HepG2 (cell line): ENCODE measurements around the gene CLPTM1. TPM values are rescaled to one million over a fixed set of nuclear protein-coding genes. Genes with fewer than 3 reads are reported as not detected.

Experiments used
- ATF1 ChIP-seq: IDR thresholded peaks from 2 replicates; pipeline ENCODE4 v1.6.1; 2016; ENCODE audit warnings: mild to moderate bottlenecking, control low read depth
- BRD4 ChIP-seq: sonication (generic); formaldehyde crosslinking; IDR thresholded peaks from 2 replicates; pipeline ENCODE4 v1.4.0; 2020; ENCODE audit warnings: missing genetic modification reagents
- CEBPB ChIP-seq: IDR thresholded peaks from 2 replicates; pipeline ENCODE4 v1.6.1; 2011; ENCODE audit warnings: low read depth, low read length, improper control_type of control experiment, borderline replicate concordance
- EZH2 ChIP-seq: conservative IDR thresholded peaks from 2 replicates; pipeline ENCODE4 v1.6.1; 2012; ENCODE audit warnings: mild to moderate bottlenecking, low read depth, low read length, moderate library complexity
- FOXJ3 ChIP-seq: sonication (generic); formaldehyde crosslinking; IDR thresholded peaks from 2 replicates; pipeline ENCODE4 v1.4.0; 2020; ENCODE audit warnings: missing genetic modification reagents, mild to moderate bottlenecking, borderline replicate concordance
- GATAD2A ChIP-seq: IDR thresholded peaks from 2 replicates; pipeline ENCODE4 v1.6.1; 2016
- HDAC2 ChIP-seq: sonication (generic); formaldehyde crosslinking; IDR thresholded peaks from 2 replicates; pipeline ENCODE4 v1.4.0; 2020; ENCODE audit warnings: missing genetic modification reagents
- JUND ChIP-seq: sonication (generic); formaldehyde crosslinking; IDR thresholded peaks from 2 replicates; pipeline ENCODE4 v1.8.0; 2022; ENCODE audit warnings: mild to moderate bottlenecking, missing genetic modification reagents
- ONECUT2 ChIP-seq: sonication (generic); formaldehyde crosslinking; IDR thresholded peaks from 2 replicates; pipeline ENCODE4 v1.4.0; 2020; ENCODE audit warnings: missing genetic modification reagents
- PHF21A ChIP-seq: sonication (generic); formaldehyde crosslinking; IDR thresholded peaks from 2 replicates; pipeline ENCODE4 v1.5.0; 2020; ENCODE audit warnings: mild to moderate bottlenecking, missing genetic modification reagents
- RBM39 ChIP-seq: fragments of 200-400 bp; formaldehyde crosslinking; IDR thresholded peaks from one replicate; pipeline ENCODE4 v1.6.1; 2018; ENCODE audit warnings: antibody characterized with exemption, mild to moderate bottlenecking, low read depth, low read length; ENCODE audit not compliant: poor library complexity, severe bottlenecking
- ZFP1 ChIP-seq: IDR thresholded peaks from 2 replicates; pipeline ENCODE4 v1.6.1; 2016
- ZMYM2 ChIP-seq: sonication (generic); formaldehyde crosslinking; IDR thresholded peaks from 2 replicates; pipeline ENCODE4 v1.8.0; 2022; ENCODE audit warnings: mild to moderate bottlenecking, missing genetic modification reagents
- ZNF251 ChIP-seq: sonication (generic); formaldehyde crosslinking; IDR thresholded peaks from 2 replicates; pipeline ENCODE4 v1.9.0; 2021; ENCODE audit warnings: mild to moderate bottlenecking, missing genetic modification reagents
- ZNF770 ChIP-seq: sonication (generic); formaldehyde crosslinking; IDR thresholded peaks from 2 replicates; pipeline ENCODE4 v1.5.0; 2020; ENCODE audit warnings: mild to moderate bottlenecking, missing genetic modification reagents
- ZSCAN20 ChIP-seq: sonication (generic); formaldehyde crosslinking; IDR thresholded peaks from 2 replicates; pipeline ENCODE4 v1.4.0; 2020; ENCODE audit warnings: missing genetic modification reagents, mild to moderate bottlenecking, borderline replicate concordance
- polyA plus RNA-seq, 8 experiments: library from polyadenylated mRNA; depleted of rRNA in 3 of 8; stranded (reverse) in 7 of 8; unstranded in 1 of 8; fragments of >200 nt; fragmentation: Illumina TruSeq in 4 of 8; extraction: Trizol in 4 of 8; gene quantifications; 2 replicates each; pipeline versions ENCODE4 v1.2.1 to v1.2.3, GENCODE V29; 2011 to 2016; ENCODE audit warnings: low read depth in 4 of 8, missing spikeins in 1 of 8, mixed read lengths in 1 of 8; ENCODE audit not compliant: insufficient read depth in 1 of 8
- total RNA-seq, 5 experiments: library from RNA; depleted of rRNA; stranded (reverse); fragments of >200 nt; fragmentation: Illumina TruSeq; extraction: Trizol; gene quantifications; 2 replicates each; pipeline ENCODE4 v1.2.3, GENCODE V29; 2016; ENCODE audit warnings: low read depth in 1 of 5
- TF ChIP-seq, protein P1 (sequence below), 2 experiments: IDR thresholded peaks; 2 replicates each; pipeline ENCODE4 v1.6.1; 2011 to 2012; ENCODE audit warnings: low read length in 2 of 2, borderline replicate concordance in 1 of 2, low read depth in 1 of 2, mild to moderate bottlenecking in 1 of 2, moderate library complexity in 1 of 2
- TF ChIP-seq, protein P2 (sequence below): sonication (generic); formaldehyde crosslinking; IDR thresholded peaks from 2 replicates; pipeline ENCODE4 v1.4.0; 2020; ENCODE audit warnings: mild to moderate bottlenecking, missing genetic modification reagents
- TF ChIP-seq, protein P3 (sequence below): sonication (generic); formaldehyde crosslinking; IDR thresholded peaks from 2 replicates; pipeline ENCODE4 v1.5.0; 2020; ENCODE audit warnings: missing genetic modification reagents
- TF ChIP-seq, protein P4 (sequence below): sonication (generic); formaldehyde crosslinking; IDR thresholded peaks from 2 replicates; pipeline ENCODE4 v1.4.0; 2020; ENCODE audit warnings: missing genetic modification reagents
- TF ChIP-seq, protein P5 (sequence below): sonication (generic); formaldehyde crosslinking; IDR thresholded peaks from 2 replicates; pipeline ENCODE4 v1.5.0; 2020; ENCODE audit warnings: missing genetic modification reagents

Gene CLPTM1
- total and polyA plus RNA-seq, 2 of the 13 experiments (the other 11 are each of a cell fraction or from before 2014, with no cell fraction given), result 34.9 to 42.8 TPM

GRCh38 chr19:44912854-44913253, 42.3 kb upstream of the CLPTM1 start (continued):
- TF ChIP-seq, protein P1, sequence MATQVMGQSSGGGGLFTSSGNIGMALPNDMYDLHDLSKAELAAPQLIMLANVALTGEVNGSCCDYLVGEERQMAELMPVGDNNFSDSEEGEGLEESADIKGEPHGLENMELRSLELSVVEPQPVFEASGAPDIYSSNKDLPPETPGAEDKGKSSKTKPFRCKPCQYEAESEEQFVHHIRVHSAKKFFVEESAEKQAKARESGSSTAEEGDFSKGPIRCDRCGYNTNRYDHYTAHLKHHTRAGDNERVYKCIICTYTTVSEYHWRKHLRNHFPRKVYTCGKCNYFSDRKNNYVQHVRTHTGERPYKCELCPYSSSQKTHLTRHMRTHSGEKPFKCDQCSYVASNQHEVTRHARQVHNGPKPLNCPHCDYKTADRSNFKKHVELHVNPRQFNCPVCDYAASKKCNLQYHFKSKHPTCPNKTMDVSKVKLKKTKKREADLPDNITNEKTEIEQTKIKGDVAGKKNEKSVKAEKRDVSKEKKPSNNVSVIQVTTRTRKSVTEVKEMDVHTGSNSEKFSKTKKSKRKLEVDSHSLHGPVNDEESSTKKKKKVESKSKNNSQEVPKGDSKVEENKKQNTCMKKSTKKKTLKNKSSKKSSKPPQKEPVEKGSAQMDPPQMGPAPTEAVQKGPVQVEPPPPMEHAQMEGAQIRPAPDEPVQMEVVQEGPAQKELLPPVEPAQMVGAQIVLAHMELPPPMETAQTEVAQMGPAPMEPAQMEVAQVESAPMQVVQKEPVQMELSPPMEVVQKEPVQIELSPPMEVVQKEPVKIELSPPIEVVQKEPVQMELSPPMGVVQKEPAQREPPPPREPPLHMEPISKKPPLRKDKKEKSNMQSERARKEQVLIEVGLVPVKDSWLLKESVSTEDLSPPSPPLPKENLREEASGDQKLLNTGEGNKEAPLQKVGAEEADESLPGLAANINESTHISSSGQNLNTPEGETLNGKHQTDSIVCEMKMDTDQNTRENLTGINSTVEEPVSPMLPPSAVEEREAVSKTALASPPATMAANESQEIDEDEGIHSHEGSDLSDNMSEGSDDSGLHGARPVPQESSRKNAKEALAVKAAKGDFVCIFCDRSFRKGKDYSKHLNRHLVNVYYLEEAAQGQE (IDR thresholded peaks at IDR 0.05; ENCODE audit: borderline replicate concordance in 1 of 2, low read depth in 1 of 2, low read length in 2 of 2), result no peak
- TF ChIP-seq JUND (CRISPR knock-in tag) (peak; percentile 41), PHF21A (CRISPR knock-in tag) (peak; percentile 81; the same call in 1 of the 2 replicates), ZSCAN20 (CRISPR knock-in tag) (no peak), RBM39 (no peak), FOXJ3 (CRISPR knock-in tag) (no peak), ZFP1 (CRISPR knock-in tag) (0 out of 2 replicates have a peak, but pooled peaks have one; percentile 23), EZH2 (no peak), ATF1 (no peak), BRD4 (0 out of 2 replicates have a peak, but pooled peaks have one; percentile 32), ONECUT2 (CRISPR knock-in tag) (no peak), CEBPB (peak; percentile 89), ZNF251 (CRISPR knock-in tag) (no peak), GATAD2A (peak; percentile 97), ZNF770 (CRISPR knock-in tag) (no peak), HDAC2 (peak; percentile 79), ZMYM2 (CRISPR knock-in tag) (peak; percentile 43; the same call in 1 of the 2 replicates)
- TF ChIP-seq, protein P2, sequence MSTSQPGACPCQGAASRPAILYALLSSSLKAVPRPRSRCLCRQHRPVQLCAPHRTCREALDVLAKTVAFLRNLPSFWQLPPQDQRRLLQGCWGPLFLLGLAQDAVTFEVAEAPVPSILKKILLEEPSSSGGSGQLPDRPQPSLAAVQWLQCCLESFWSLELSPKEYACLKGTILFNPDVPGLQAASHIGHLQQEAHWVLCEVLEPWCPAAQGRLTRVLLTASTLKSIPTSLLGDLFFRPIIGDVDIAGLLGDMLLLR, result peak; percentile 52; the same call in 1 of the 2 replicates
- TF ChIP-seq, protein P3, sequence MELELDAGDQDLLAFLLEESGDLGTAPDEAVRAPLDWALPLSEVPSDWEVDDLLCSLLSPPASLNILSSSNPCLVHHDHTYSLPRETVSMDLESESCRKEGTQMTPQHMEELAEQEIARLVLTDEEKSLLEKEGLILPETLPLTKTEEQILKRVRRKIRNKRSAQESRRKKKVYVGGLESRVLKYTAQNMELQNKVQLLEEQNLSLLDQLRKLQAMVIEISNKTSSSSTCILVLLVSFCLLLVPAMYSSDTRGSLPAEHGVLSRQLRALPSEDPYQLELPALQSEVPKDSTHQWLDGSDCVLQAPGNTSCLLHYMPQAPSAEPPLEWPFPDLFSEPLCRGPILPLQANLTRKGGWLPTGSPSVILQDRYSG (CRISPR knock-in tag), result no peak
- TF ChIP-seq, protein P4, sequence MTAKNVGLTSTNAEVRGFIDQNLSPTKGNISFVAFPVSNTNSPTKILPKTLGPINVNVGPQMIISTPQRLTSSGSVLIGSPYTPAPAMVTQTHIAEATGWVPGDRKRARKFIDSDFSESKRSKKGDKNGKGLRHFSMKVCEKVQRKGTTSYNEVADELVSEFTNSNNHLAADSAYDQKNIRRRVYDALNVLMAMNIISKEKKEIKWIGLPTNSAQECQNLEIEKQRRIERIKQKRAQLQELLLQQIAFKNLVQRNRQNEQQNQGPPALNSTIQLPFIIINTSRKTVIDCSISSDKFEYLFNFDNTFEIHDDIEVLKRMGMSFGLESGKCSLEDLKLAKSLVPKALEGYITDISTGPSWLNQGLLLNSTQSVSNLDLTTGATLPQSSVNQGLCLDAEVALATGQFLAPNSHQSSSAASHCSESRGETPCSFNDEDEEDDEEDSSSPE, result 0 out of 2 replicates have a peak, but pooled peaks have one; percentile 39
- TF ChIP-seq, protein P5, sequence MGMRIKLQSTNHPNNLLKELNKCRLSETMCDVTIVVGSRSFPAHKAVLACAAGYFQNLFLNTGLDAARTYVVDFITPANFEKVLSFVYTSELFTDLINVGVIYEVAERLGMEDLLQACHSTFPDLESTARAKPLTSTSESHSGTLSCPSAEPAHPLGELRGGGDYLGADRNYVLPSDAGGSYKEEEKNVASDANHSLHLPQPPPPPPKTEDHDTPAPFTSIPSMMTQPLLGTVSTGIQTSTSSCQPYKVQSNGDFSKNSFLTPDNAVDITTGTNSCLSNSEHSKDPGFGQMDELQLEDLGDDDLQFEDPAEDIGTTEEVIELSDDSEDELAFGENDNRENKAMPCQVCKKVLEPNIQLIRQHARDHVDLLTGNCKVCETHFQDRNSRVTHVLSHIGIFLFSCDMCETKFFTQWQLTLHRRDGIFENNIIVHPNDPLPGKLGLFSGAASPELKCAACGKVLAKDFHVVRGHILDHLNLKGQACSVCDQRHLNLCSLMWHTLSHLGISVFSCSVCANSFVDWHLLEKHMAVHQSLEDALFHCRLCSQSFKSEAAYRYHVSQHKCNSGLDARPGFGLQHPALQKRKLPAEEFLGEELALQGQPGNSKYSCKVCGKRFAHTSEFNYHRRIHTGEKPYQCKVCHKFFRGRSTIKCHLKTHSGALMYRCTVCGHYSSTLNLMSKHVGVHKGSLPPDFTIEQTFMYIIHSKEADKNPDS (CRISPR knock-in tag), result no peak
